A673 (cell line): Measurements from ENCODE around the gene REEP6.

Experiments used
- CTCF ChIP-seq: fragments of 300-800, 200-600 bp; sonication (generic); conservative IDR thresholded peaks from 2 replicates; pipeline ENCODE4 v1.5.1; 2017; ENCODE audit warnings: low read depth, mild to moderate bottlenecking, antibody characterized with exemption, low read length, moderate library complexity, mixed read lengths
- EZH2 ChIP-seq: fragments of 200-600 bp; sonication (generic); IDR thresholded peaks from 2 replicates; pipeline ENCODE4 v1.6.1; 2017; ENCODE audit warnings: borderline replicate concordance, low read depth, mild to moderate bottlenecking, mixed read lengths, antibody characterized with exemption, low read length; ENCODE audit not compliant: poor library complexity, severe bottlenecking

GRCh38 chr19:1529430-1529816 lies 38.4 kb downstream of the REEP6 start:
- no peak for TF ChIP-seq CTCF
- no peak for TF ChIP-seq EZH2
